Measurements from ENCODE around the gene SERPINB1. TPM values are rescaled to one million over a fixed set of nuclear protein-coding genes. Genes with fewer than 3 reads are reported as not detected.

SERPINB1 gene
- total RNA-seq, 4 donors from 2014 or later = 21.3 to 29.0 (median 23.1) TPM

DNA sequence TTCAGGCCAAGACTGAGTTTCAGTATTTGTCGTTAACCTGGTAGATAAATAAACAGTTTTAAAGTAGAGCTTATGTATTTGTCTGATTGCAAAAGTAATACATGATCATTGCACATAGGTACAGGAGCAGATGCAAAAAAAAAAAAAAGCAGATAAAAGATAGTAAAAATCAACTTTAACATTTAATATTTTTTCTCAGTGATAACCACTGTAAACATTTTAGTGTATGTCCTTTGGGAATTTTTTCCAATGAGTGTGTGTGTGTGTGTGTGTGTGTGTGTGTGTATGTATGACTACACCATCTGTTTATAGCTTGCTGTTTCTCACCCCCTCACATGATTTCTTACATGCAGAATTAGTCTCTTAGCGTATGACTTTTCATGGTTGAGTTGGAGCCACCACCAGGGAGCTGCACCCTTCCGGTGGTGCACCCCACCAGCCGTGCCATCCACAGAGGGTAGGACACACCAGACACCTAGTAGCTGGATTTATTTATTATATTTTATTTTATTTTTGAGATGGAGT lies 50.2 kb downstream of the SERPINB1 start:
- WGBS, 2 donors = 55 to 59% methylated on average over 4 of the region's 4 CpGs
- TF ChIP-seq CTCF (IDR thresholded peaks at IDR 0.05) (no peak), EP300 (IDR thresholded peaks at IDR 0.05) (no peak), POLR2A (IDR thresholded peaks at IDR 0.05) (no peak)
- Histone ChIP-seq H3K27ac (peak overlapping the region in 3 of 4 donors; percentile 72 to 75 (median 74)), H3K4me3 (no peak overlapping the region), H3K4me1 (peaks cover 0 to 35% (median 13%) of the 10 kb centered on the region in 4 donors), H3K27me3 (no peaks in the 10 kb centered on the region), H3K36me3 (peaks cover 0 to 19% (median 0%) of the 10 kb centered on the region in 3 donors), H3K9me3 (no peaks in the 10 kb centered on the region)
- no peak for DNase-seq (ENCODE audit: low spot score in 2 of 2)

DNA sequence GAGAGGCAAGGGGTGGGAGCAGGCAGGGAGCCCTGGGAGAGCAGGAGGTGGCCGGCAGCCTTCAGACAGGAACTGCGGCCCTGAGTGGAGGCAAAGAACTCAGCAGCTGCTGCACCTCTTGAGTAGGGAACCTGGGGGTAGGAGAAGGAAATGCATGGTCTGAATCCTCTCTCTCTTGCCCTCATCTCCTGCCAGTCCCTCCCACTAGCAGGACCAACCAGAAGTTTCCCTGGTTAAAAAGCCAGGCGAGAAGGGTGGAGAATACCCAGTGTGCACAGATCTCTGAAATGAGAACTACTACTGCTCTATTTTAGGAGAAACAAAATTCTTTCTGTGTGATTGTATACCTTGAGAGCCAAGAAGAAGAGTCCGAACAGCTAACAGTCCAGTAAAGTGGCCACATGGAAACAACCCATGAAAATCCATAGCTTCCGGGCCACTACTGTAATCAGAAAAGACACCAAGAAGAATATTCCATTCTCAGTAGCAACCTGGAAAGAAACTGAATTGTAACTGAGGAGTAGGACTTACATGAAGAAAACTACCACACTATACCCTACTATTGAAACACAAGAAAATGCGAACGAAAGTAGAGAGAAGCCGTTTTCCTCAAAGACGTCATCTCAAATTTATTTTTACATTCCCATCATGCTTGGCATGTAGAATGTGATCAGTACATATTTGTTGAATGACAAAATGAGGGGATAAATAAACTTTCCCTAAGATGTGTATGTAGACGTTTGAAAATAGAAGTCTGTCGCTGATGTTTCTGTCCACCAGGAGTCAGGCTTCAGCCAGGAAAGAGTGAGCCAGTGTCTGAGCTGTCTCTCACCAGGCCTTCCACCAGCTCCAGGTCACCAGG lies 50.8 kb downstream of the SERPINB1 start:
- peaks cover 0 to 24% (median 0%) of the 10 kb centered on the region in 3 donors for H3K36me3 ChIP-seq
- DNase-seq (ENCODE audit: low spot score in 2 of 2) = peak; percentile 41 to 73
- H3K4me1 ChIP-seq = peaks cover 0 to 35% (median 13%) of the 10 kb centered on the region in 4 donors
- WGBS, 2 donors = 27 to 29% methylated on average over 11 of the region's 11 CpGs
- no peaks in the 10 kb centered on the region for H3K9me3 ChIP-seq
- no peak overlapping the region for H3K4me3 ChIP-seq
- TF ChIP-seq POLR2A (IDR thresholded peaks at IDR 0.05) (no peak), CTCF (IDR thresholded peaks at IDR 0.05) (peak; percentile 59 to 85 (median 74)), EP300 (IDR thresholded peaks at IDR 0.05) (no peak)
- H3K27ac ChIP-seq = peak overlapping the region; percentile 38 to 75 (median 73)
- no peaks in the 10 kb centered on the region for H3K27me3 ChIP-seq

DNA sequence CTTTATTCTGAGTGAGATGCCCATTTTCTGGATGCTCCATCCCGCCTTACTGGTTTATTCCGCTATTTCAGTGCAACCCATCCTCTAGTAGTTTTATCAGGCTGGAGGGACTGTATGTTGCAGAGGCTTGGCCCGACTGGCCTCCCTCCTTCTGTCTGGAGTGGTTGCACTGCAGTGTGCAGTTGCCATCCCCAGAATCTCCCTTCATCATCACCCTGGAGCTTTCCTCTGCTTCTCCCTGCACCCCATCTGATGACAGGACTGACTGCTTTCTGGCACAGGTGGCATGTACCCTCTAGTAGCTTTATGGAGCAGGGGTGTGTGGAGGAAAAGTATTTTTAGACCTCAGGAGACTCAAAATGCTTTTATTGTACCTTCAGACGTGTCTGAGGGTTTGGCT lies 55.4 kb downstream of the SERPINB1 start:
- WGBS, 2 donors = 73 to 75% methylated on average over 4 of the region's 4 CpGs
- no peak for TF ChIP-seq EP300 (IDR thresholded peaks at IDR 0.05)
- TF ChIP-seq POLR2A (IDR thresholded peaks at IDR 0.05) = no peak

GRCh38 chr6:2784930-2785329 lies 56.7 kb downstream of the SERPINB1 start:
- no peak for TF ChIP-seq CTCF (IDR thresholded peaks at IDR 0.05)
- no peak for TF ChIP-seq EP300 (IDR thresholded peaks at IDR 0.05)
- TF ChIP-seq POLR2A (IDR thresholded peaks at IDR 0.05) = no peak
- H3K36me3 ChIP-seq = peaks cover 0 to 76% (median 0%) of the 10 kb centered on the region in 3 donors
- no peaks in the 10 kb centered on the region for H3K9me3 ChIP-seq
- H3K4me3 ChIP-seq = no peak overlapping the region
- WGBS, 2 donors = 83 to 89% methylated on average over 5 to 7 of the region's 7 CpGs
- DNase-seq (ENCODE audit: low spot score in 2 of 2) = no peak
- H3K27me3 ChIP-seq = no peaks in the 10 kb centered on the region
- H3K4me1 ChIP-seq = peaks cover 0 to 13% (median 0%) of the 10 kb centered on the region in 4 donors
- no peak overlapping the region for H3K27ac ChIP-seq

More for the DNA sequence above, 55.4 kb downstream of the SERPINB1 start:
- DNase-seq (ENCODE audit: low spot score in 2 of 2) = no peak
- Histone ChIP-seq H3K9me3 (no peaks in the 10 kb centered on the region), H3K4me1 (peaks cover 0 to 25% (median 7%) of the 10 kb centered on the region in 4 donors), H3K27me3 (no peaks in the 10 kb centered on the region), H3K27ac (no peak overlapping the region), H3K36me3 (peaks cover 0 to 62% (median 0%) of the 10 kb centered on the region in 3 donors), H3K4me3 (no peak overlapping the region)

DNA sequence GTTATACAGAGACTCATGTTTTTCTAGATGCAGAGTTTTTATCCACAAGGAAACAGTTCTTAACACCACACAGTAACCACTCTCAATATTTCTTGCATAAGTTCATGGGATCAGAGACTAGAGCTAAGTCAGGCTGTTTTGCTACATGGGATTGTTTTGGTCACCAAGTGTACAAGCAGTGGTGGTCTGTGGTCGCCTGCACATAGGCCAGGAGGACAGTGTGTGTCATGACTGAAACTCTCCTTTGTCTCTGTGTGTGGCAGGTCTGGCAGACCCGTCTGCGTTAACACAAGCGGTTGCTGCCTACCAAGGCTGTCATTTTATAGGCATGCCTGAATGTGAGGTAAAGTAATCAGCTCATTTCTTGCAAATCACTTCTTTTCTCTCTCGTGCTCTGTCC lies 57.6 kb downstream of the SERPINB1 start:
- H3K4me3 ChIP-seq = no peak overlapping the region
- TF ChIP-seq POLR2A (IDR thresholded peaks at IDR 0.05) (no peak), EP300 (IDR thresholded peaks at IDR 0.05) (no peak), CTCF (IDR thresholded peaks at IDR 0.05) (no peak)
- 61 to 81% methylated on average over 5 of the region's 5 CpGs for WGBS, 2 donors
- no peak for DNase-seq (ENCODE audit: low spot score in 2 of 2)
- H3K36me3 ChIP-seq = peaks cover 0 to 84% (median 6%) of the 10 kb centered on the region in 3 donors
- H3K27me3 ChIP-seq = no peaks in the 10 kb centered on the region
- no peaks in the 10 kb centered on the region for H3K9me3 ChIP-seq
- no peak overlapping the region for H3K27ac ChIP-seq
- peaks cover 0 to 12% (median 0%) of the 10 kb centered on the region in 4 donors for H3K4me1 ChIP-seq

All from tibial nerve (tissue), 4 donors.